ENCODE measurements around the gene ATP5F1B.

- TF ChIP-seq POLR2AphosphoS5 (IDR thresholded peaks at IDR 0.05) (no peak), CTCF (IDR thresholded peaks at IDR 0.05 in 8 of 11, conservative IDR thresholded peaks at IDR 0.05 in 3 of 11) (no peak), POLR2A (IDR thresholded peaks at IDR 0.05) (no peak)
Measured at GRCh38 chr12:56641219-56641618, 4.6 kb downstream of the ATP5F1B start.

Measured in spleen (tissue), 7 donors.